ENCODE results near the gene EBNA1BP2.

GRCh38 chr1:43174873-43175272 is 2.8 kb upstream of the EBNA1BP2 start:
- TF ChIP-seq EP300 (IDR thresholded peaks at IDR 0.05) (no peak), CTCF (IDR thresholded peaks at IDR 0.05) (no peak), POLR2AphosphoS5 (IDR thresholded peaks at IDR 0.05) (no peak)
